RWPE2 (cell line): ENCODE measurements around the gene CXCR3.
A peak's percentile ranks its signal among the peaks of the same experiment; 100 is the strongest.

Source experiments
- ATAC-seq: fragments of 200-7000 bp; cut with Tn5 transposase; 3 replicates; pipeline ENCODE4 v1.9.1; 2021; ENCODE audit warnings: low read depth
- DNase-seq: peaks from one replicate; pipeline ENCODE4 v3.0.0-alpha.2; 2020; ENCODE audit warnings: low spot score
- H3K27ac ChIP-seq: fragments of 450-650 bp; 2 replicates; pipeline ENCODE4 v1.5.1; 2017; ENCODE audit warnings: mild to moderate bottlenecking; ENCODE audit not compliant: poor library complexity, severe bottlenecking
- H3K27me3 ChIP-seq: fragments of 250-450 bp; sonication (Bioruptor Pico); 2 replicates; pipeline ENCODE4 v1.5.1; 2021; ENCODE audit warnings: mild to moderate bottlenecking, moderate library complexity; ENCODE audit not compliant: insufficient read depth, poor library complexity, severe bottlenecking
- H3K36me3 ChIP-seq: fragments of 250-450 bp; sonication (Bioruptor Pico); 2 replicates; pipeline ENCODE4 v1.5.1; 2020; ENCODE audit warnings: low read depth, mild to moderate bottlenecking, moderate library complexity
- H3K4me1 ChIP-seq: fragments of 250-450 bp; sonication (Bioruptor Pico); 2 replicates; pipeline ENCODE4 v1.5.1; 2021; ENCODE audit warnings: mild to moderate bottlenecking, moderate library complexity; ENCODE audit not compliant: insufficient read depth, poor library complexity, severe bottlenecking
- H3K4me3 ChIP-seq: fragments of 250-450 bp; sonication (Bioruptor Pico); 2 replicates; pipeline ENCODE4 v1.5.1; 2021; ENCODE audit warnings: mild to moderate bottlenecking, moderate library complexity; ENCODE audit not compliant: severe bottlenecking
- H3K9me3 ChIP-seq: fragments of 250-450 bp; sonication (Bioruptor Pico); 2 replicates; pipeline ENCODE4 v1.5.1; 2021; ENCODE audit warnings: mild to moderate bottlenecking, moderate library complexity; ENCODE audit not compliant: severe bottlenecking
- CTCF ChIP-seq: fragments of 450-650 bp; IDR thresholded peaks from one replicate; pipeline ENCODE4 v1.5.1; 2017; ENCODE audit warnings: mild to moderate bottlenecking, moderate library complexity; ENCODE audit not compliant: poor library complexity, severe bottlenecking

Gene CXCR3

GRCh38 chrX:71659959-71660358 lies 41.6 kb upstream of the CXCR3 start:
- Histone ChIP-seq H3K9me3 (no peaks in the 10 kb centered on the region), H3K27ac (no peak overlapping the region), H3K4me1 (no peaks in the 10 kb centered on the region), H3K36me3 (no peaks in the 10 kb centered on the region), H3K27me3 (no peaks in the 10 kb centered on the region), H3K4me3 (no peak overlapping the region)
- TF ChIP-seq CTCF: no peak
- ATAC-seq (no peak), DNase-seq (no peak)

- TF ChIP-seq CTCF: no peak
- no peak for DNase-seq
- ATAC-seq: no peak
- no peak overlapping the region for H3K27ac ChIP-seq
- H3K36me3 ChIP-seq: no peaks in the 10 kb centered on the region
- H3K4me3 ChIP-seq: no peak overlapping the region
- no peaks in the 10 kb centered on the region for H3K4me1 ChIP-seq
- no peaks in the 10 kb centered on the region for H3K9me3 ChIP-seq
- no peaks in the 10 kb centered on the region for H3K27me3 ChIP-seq
Measured at GRCh38 chrX:71659342-71659741, 41.0 kb upstream of the CXCR3 start.

GRCh38 chrX:71657267-71657666 lies 39.0 kb upstream of the CXCR3 start:
- no peak overlapping the region for H3K4me3 ChIP-seq
- H3K27ac ChIP-seq: no peak overlapping the region
- no peak for TF ChIP-seq CTCF
- H3K27me3 ChIP-seq: no peaks in the 10 kb centered on the region
- no peaks in the 10 kb centered on the region for H3K4me1 ChIP-seq
- H3K36me3 ChIP-seq: no peaks in the 10 kb centered on the region
- no peak for ATAC-seq
- DNase-seq: no peak
- no peaks in the 10 kb centered on the region for H3K9me3 ChIP-seq

GRCh38 chrX:71653344-71653743 lies 35.0 kb upstream of the CXCR3 start:
- Histone ChIP-seq H3K27me3 (no peaks in the 10 kb centered on the region), H3K4me3 (no peak overlapping the region), H3K36me3 (no peaks in the 10 kb centered on the region), H3K27ac (no peak overlapping the region), H3K9me3 (no peaks in the 10 kb centered on the region), H3K4me1 (no peaks in the 10 kb centered on the region)
- DNase-seq (no peak), ATAC-seq (no peak)
- no peak for TF ChIP-seq CTCF

GRCh38 chrX:71652405-71652804 lies 34.1 kb upstream of the CXCR3 start:
- no peak overlapping the region for H3K4me3 ChIP-seq
- DNase-seq (no peak), ATAC-seq (no peak)
- no peak overlapping the region for H3K27ac ChIP-seq
- no peaks in the 10 kb centered on the region for H3K4me1 ChIP-seq
- peak; percentile 61 for TF ChIP-seq CTCF
- H3K9me3 ChIP-seq: no peaks in the 10 kb centered on the region
- no peaks in the 10 kb centered on the region for H3K36me3 ChIP-seq
- no peaks in the 10 kb centered on the region for H3K27me3 ChIP-seq
